HepG2 (cell line): ENCODE data around the gene PIP5K1C. TPM values are rescaled to one million over a fixed set of nuclear protein-coding genes. Genes with fewer than 3 reads are reported as not detected.

Source experiments
- ATAC-seq: fragments of 200-7000 bp; cut with Tn5 transposase; 3 replicates; pipeline ENCODE4 v1.9.1; 2020; ENCODE audit warnings: mild to moderate bottlenecking, moderate library complexity
- BruUV-seq: library from RNA; stranded (reverse); fragments of 400-500 nt; replicated peaks from 2 replicates; lab custom pipeline; 2021; lab: Mats Ljungman, UMichigan
- CTCF ChIA-PET: fragments of 300-600 bp; formaldehyde crosslinking; extraction: SDS; loops from one replicate; lab custom pipeline; 2021; ENCODE audit warnings: low total read pairs, inconsistent platforms, low intra/inter-chr PET ratio; lab: Yijun Ruan, JAX
- POLR2A ChIA-PET: fragments of 350-600 bp; sonication (Branson Sonifier 250); formaldehyde crosslinking; loops from one replicate; lab custom pipeline; 2020; ENCODE audit warnings: antibody characterized with exemption, inconsistent platforms; lab: Yijun Ruan, JAX
- DNase-seq: peaks from one replicate; pipeline ENCODE4 v3.0.0-alpha.2; 2015; ENCODE audit warnings: low spot score
- FAIRE-seq: peaks from 3 replicates; lab custom pipeline; 2011; peaks lifted over from hg19 to GRCh38; lab: Jason Lieb, UNC
- H2AFZ ChIP-seq: one replicate; pipeline ENCODE4 v1.6.1; 2011; ENCODE audit warnings: low read length, inconsistent platforms
- H3K27ac ChIP-seq: fragments of 300-600 bp; 3 replicates; pipeline ENCODE4 v1.8.0; 2011; ENCODE audit warnings: mixed run types, mild to moderate bottlenecking, mixed read lengths, low read length, inconsistent platforms; ENCODE audit not compliant: insufficient read depth; ENCODE audit errors: extremely low read length
- H3K27me3 ChIP-seq, 2 experiments: fragments of 200-600 bp in 1 of 2; 2 replicates in 1 of 2; 3 replicates in 1 of 2; pipeline versions ENCODE4 v1.6.0 to v1.8.0; 2011; ENCODE audit warnings: low read length in 2 of 2, mild to moderate bottlenecking in 2 of 2, moderate library complexity in 2 of 2, inconsistent platforms in 1 of 2; ENCODE audit not compliant: insufficient read depth in 2 of 2, control insufficient read depth in 1 of 2
- H3K36me3 ChIP-seq, 2 experiments: fragments of 200-600 bp in 1 of 2; replicated peaks in 1 of 2; 2 replicates in 1 of 2; 3 replicates in 1 of 2; pipeline versions ENCODE4 v1.5.1 to v1.8.0; 2011; ENCODE audit warnings: low read length in 2 of 2, inconsistent platforms in 1 of 2; ENCODE audit not compliant: insufficient read depth in 2 of 2, control insufficient read depth in 1 of 2
- H3K4me1 ChIP-seq: 2 replicates; pipeline ENCODE4 v1.5.1; 2012; ENCODE audit warnings: low read length, inconsistent platforms; ENCODE audit not compliant: insufficient read depth
- H3K4me2 ChIP-seq: 2 replicates; pipeline ENCODE4 v1.6.0; 2011; ENCODE audit warnings: low read depth, low read length, inconsistent platforms
- H3K4me3 ChIP-seq, 3 experiments: fragments of 200-600 bp in 1 of 3; sonication (generic), shearing (Covaris generic) in 1 of 3; replicated peaks in 1 of 3; 2 replicates each; pipeline ENCODE4 v1.5.1; 2011 to 2016; ENCODE audit warnings: low read length in 3 of 3, inconsistent platforms in 2 of 3, low read depth in 2 of 3, mild to moderate bottlenecking in 2 of 3, control low read depth in 1 of 3, mixed read lengths in 1 of 3; ENCODE audit not compliant: insufficient read depth in 1 of 3
- H3K79me2 ChIP-seq: one replicate; pipeline ENCODE4 v1.6.1; 2011; ENCODE audit warnings: low read length, inconsistent platforms; ENCODE audit not compliant: insufficient read depth
- H3K9ac ChIP-seq: 2 replicates; pipeline ENCODE4 v1.6.0; 2011; ENCODE audit warnings: mild to moderate bottlenecking, low read depth, low read length, inconsistent platforms; ENCODE audit not compliant: insufficient read depth
- H3K9me3 ChIP-seq: 2 replicates; pipeline ENCODE4 v1.5.1; 2012; ENCODE audit warnings: mild to moderate bottlenecking, low read length
- H4K20me1 ChIP-seq: 2 replicates; pipeline ENCODE4 v1.6.0; 2011; ENCODE audit warnings: inconsistent platforms, mild to moderate bottlenecking, low read length, moderate library complexity; ENCODE audit not compliant: insufficient read depth
- ARHGAP35 ChIP-seq: sonication (generic); formaldehyde crosslinking; IDR thresholded peaks from 2 replicates; pipeline ENCODE4 v1.9.0; 2022; ENCODE audit warnings: mild to moderate bottlenecking, inconsistent platforms, moderate library complexity, missing genetic modification reagents, borderline replicate concordance
- FIP1L1 ChIP-seq: fragments of 200-400 bp; formaldehyde crosslinking; IDR thresholded peaks from 2 replicates; pipeline ENCODE4 v1.6.1; 2018; ENCODE audit warnings: low read depth, mild to moderate bottlenecking, low read length, moderate library complexity, borderline replicate concordance; ENCODE audit not compliant: insufficient read depth
- HBP1 ChIP-seq: IDR thresholded peaks from 2 replicates; pipeline ENCODE4 v1.6.1; 2016; ENCODE audit warnings: low read depth, control low read depth
- HOXA3 ChIP-seq: sonication (generic); formaldehyde crosslinking; IDR thresholded peaks from 2 replicates; pipeline ENCODE4 v1.5.0; 2020; ENCODE audit warnings: missing genetic modification reagents
- MYC ChIP-seq: sonication (generic); formaldehyde crosslinking; IDR thresholded peaks from 2 replicates; pipeline ENCODE4 v1.9.0; 2021; ENCODE audit warnings: missing genetic modification reagents, borderline replicate concordance
- RFXANK ChIP-seq: IDR thresholded peaks from 2 replicates; pipeline ENCODE4 v1.6.1; 2016
- SMARCC2 ChIP-seq: fragments of 450-650 bp; IDR thresholded peaks from 2 replicates; pipeline ENCODE4 v1.6.1; 2017; ENCODE audit warnings: antibody characterized with exemption, mild to moderate bottlenecking
- SP1 ChIP-seq, 2 experiments: fragments of 450-650 bp in 1 of 2; sonication (generic) in 1 of 2; formaldehyde crosslinking in 1 of 2; IDR thresholded peaks; 2 replicates each; pipeline versions ENCODE4 v1.4.0 to v1.6.1; 2016 to 2020; ENCODE audit warnings: missing genetic modification reagents in 1 of 2
- ZBTB1 ChIP-seq: sonication (generic); formaldehyde crosslinking; IDR thresholded peaks from 2 replicates; pipeline ENCODE4 v1.4.0; 2020; ENCODE audit warnings: missing genetic modification reagents, borderline replicate concordance
- ZBTB21 ChIP-seq: sonication (generic); formaldehyde crosslinking; IDR thresholded peaks from 2 replicates; pipeline ENCODE4 v1.4.0; 2020; ENCODE audit warnings: missing genetic modification reagents
- ZFP91 ChIP-seq: sonication (generic); formaldehyde crosslinking; IDR thresholded peaks from 2 replicates; pipeline ENCODE4 v1.9.0; 2022; ENCODE audit warnings: missing genetic modification reagents, mild to moderate bottlenecking, borderline replicate concordance
- ZFX ChIP-seq: sonication (generic); formaldehyde crosslinking; IDR thresholded peaks from 2 replicates; pipeline ENCODE4 v1.4.0; 2020; ENCODE audit warnings: mild to moderate bottlenecking, low read depth, missing genetic modification reagents, moderate library complexity
- ZFYVE20 ChIP-seq: sonication (generic); formaldehyde crosslinking; IDR thresholded peaks from 2 replicates; pipeline ENCODE4 v1.8.0; 2023; ENCODE audit warnings: low read depth, mild to moderate bottlenecking, moderate library complexity, missing genetic modification reagents, borderline replicate concordance
- WGBS: methylation state at CpG from one replicate; pipeline ENCODE4 v1.1.6; 2017; ENCODE audit warnings: low lambda C conversion rate; 5-methylcytosine and 5-hydroxymethylcytosine counted together
- in situ Hi-C: cut with HindIII; loops from 2 replicates; pipeline ENCODE4 v1.10.0; 2017; ENCODE audit warnings: low pct_unique_long_range_greater_than_20kb; ENCODE audit not compliant: extremely low pct_ligation_motif_present
- intact Hi-C: fragments of 100-400 bp; cut with micrococcal nuclease; formaldehyde crosslinking; loops from one replicate; pipeline ENCODE4 v1.10.0; 2022; ENCODE audit not compliant: unreplicated experiment
- polyA plus RNA-seq, 8 experiments: library from polyadenylated mRNA; depleted of rRNA in 3 of 8; stranded (reverse) in 7 of 8; unstranded in 1 of 8; fragments of >200 nt; fragmentation: Illumina TruSeq in 4 of 8; extraction: Trizol in 4 of 8; gene quantifications; 2 replicates each; pipeline versions ENCODE4 v1.2.1 to v1.2.3, GENCODE V29; 2011 to 2016; ENCODE audit warnings: low read depth in 4 of 8, missing spikeins in 1 of 8, mixed read lengths in 1 of 8; ENCODE audit not compliant: insufficient read depth in 1 of 8
- total RNA-seq, 5 experiments: library from RNA; depleted of rRNA; stranded (reverse); fragments of >200 nt; fragmentation: Illumina TruSeq; extraction: Trizol; gene quantifications; 2 replicates each; pipeline ENCODE4 v1.2.3, GENCODE V29; 2016; ENCODE audit warnings: low read depth in 1 of 5

PIP5K1C gene
- total and polyA plus RNA-seq, 2 of the 13 experiments (the other 11 are each of a cell fraction or from before 2014, with no cell fraction given): 3.6 to 4.3 TPM

DNA sequence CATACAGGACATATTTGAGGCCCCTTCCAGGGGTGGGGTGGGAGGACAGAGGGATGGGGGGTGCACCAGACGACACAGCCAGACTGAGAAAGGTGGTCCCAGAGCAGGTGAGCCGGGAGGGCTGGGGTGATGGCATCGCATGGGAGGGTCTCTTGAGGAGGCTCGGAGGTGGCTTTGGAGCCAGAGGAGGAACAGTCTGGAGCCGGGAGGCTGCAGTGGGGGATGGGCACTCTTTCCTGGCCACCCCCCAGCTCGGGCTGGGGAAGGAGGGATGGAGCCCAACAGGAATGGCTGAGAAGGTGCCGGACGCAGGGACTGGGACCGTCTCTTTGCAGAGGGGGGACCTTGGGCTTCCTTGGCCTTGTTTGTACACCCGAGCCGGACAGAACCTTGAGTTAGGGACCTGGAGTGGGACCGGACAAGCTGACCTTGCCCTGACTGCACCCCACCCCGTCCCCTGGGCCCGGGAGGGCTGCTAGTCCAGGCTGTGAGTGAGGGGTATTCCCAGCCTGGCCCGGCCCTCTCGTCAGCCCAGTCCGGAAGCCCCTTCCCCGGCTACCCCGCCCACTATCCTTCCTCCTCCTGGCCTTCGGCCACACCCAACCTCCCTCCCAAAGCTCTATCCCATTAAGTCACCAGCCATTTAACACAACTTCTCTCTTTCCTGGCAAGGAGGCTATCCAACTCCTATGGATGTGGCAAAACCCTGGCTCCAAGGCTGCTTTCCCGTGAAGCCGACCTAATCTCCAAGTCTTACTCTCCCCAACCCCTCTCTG is 92.8 kb downstream of the PIP5K1C start:
- POLR2A ChIA-PET: interaction anchor here (0.9 kb wide), 1 partner anchor 20 kb away, joined by 3 read pairs; no protein-coding TSS in a partner anchor
- H3K27ac ChIP-seq: no peak overlapping the region
- H3K27me3 ChIP-seq: peaks cover 0 to 29% of the 10 kb centered on the region in 2 experiments; a peak in 2 of 5 replicates
- 17% methylated on average over 13 of the region's 22 CpGs for WGBS
- BruUV-seq: no TSS peak
- FAIRE-seq (no peak), DNase-seq (no peak)
- intact Hi-C loops: no loop called here
- H3K79me2 ChIP-seq: no peaks in the 10 kb centered on the region
- H2AFZ ChIP-seq: no peak overlapping the region
- TF ChIP-seq ZFP91 (CRISPR knock-in tag): peak; percentile 26; the same call in 1 of the 2 replicates
- no peak for TF ChIP-seq HOXA3 (CRISPR knock-in tag)
- TF ChIP-seq, all 625 proteins: peak for 1
- peak overlapping the region; percentile 77 for H3K4me2 ChIP-seq
- CTCF ChIA-PET: no interaction called here
- H4K20me1 ChIP-seq: no peaks in the 10 kb centered on the region
- peaks cover 3 to 13% of the 10 kb centered on the region in 2 experiments; a peak in 2 of 5 replicates for H3K36me3 ChIP-seq
- H3K9ac ChIP-seq: peak overlapping the region; percentile 29; the same call in 1 of the 2 replicates
- peak overlapping the region; percentile 37 to 59 (median 49); a peak in 5 of 6 replicates for H3K4me3 ChIP-seq
- peaks cover 48% of the 10 kb centered on the region for H3K4me1 ChIP-seq
- in situ Hi-C loops: no loop called here
- no peaks in the 10 kb centered on the region for H3K9me3 ChIP-seq
- ATAC-seq: no peak

DNA sequence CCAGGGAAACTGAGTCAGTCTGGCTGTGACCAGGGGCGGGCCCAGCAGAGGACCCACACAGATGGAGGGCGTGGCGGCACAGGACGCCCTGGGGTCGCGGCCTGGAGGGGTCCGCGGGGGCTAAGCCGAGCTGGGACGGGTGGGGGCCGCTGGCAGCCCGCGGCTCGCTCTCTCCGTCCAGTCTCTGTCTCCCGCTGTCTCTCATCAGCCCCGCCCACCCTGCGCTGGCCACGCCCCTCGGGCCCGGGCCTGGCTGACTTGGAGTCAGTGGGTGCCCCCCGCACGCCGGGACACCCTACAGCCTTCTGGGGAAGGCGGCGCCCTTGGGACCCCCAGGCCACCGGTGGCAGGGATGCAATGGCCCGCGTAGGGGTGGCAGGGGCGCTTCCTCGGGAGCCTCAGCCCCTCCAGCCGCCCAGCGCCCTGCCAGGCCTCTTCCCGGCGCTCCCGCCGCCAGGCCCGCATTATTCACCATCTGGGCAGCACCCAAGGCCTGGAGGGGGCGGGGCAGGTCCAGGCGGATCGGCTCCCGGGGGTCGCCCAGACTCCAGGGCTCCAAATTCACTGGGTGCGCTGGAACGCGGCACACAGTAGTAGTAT is 93.5 kb downstream of the PIP5K1C start, which contains the start of gene TBXA2R:
Gene TBXA2R (minus strand): TSS at position 186 of the 600 bp plus-strand sequence. CDS start 6,241 bp downstream, outside the sequence.
- Histone ChIP-seq H3K27me3 (peaks cover 0 to 29% of the 10 kb centered on the region in 2 experiments; a peak in 2 of 5 replicates), H3K27ac (no peak within 1 kb of the TSS), H3K9me3 (no peaks in the 10 kb centered on the region), H3K36me3 (peaks cover 0 to 8% of the 10 kb centered on the region in 2 experiments; a peak in 2 of 5 replicates), H3K79me2 (no peaks in the 10 kb centered on the region), H3K4me2 (peak within 1 kb of the TSS; percentile 77), H3K9ac (peak within 1 kb of the TSS; percentile 29; the same call in 1 of the 2 replicates), H4K20me1 (no peaks in the 10 kb centered on the region), H3K4me3 (peak within 1 kb of the TSS; percentile 37 to 59 (median 49)), H2AFZ (no peak within 1 kb of the TSS), H3K4me1 (peaks cover 48% of the 10 kb centered on the region)
- in situ Hi-C loops (no loop called here), intact Hi-C loops (no loop called here)
- ChIA-PET POLR2A (no interaction called here), CTCF (no interaction called here)
- DNase-seq: no peak
- ATAC-seq: peak; percentile 51
- no peak for FAIRE-seq
- no CpG with 5 or more reads among the region's 46 CpGs for WGBS
- BruUV-seq: no TSS peak
- TF ChIP-seq HBP1 (CRISPR knock-in tag): no peak
- no peak for TF ChIP-seq ARHGAP35 (CRISPR knock-in tag)
- TF ChIP-seq ZBTB1 (CRISPR knock-in tag): no peak
- no peak for TF ChIP-seq FIP1L1
- TF ChIP-seq ZFX (CRISPR knock-in tag): peak; percentile 61
- no peak for TF ChIP-seq SP1 (IDR thresholded peaks at IDR 0.05)
- TF ChIP-seq SP1 (CRISPR knock-in tag; IDR thresholded peaks at IDR 0.05): peak; percentile 60; the same call in 1 of the 2 replicates
- no peak for TF ChIP-seq MYC
- no peak for TF ChIP-seq ZFYVE20 (CRISPR knock-in tag)
- no peak for TF ChIP-seq SMARCC2
- no peak for TF ChIP-seq ZBTB21
- no peak for TF ChIP-seq RFXANK
